ENCODE data around the gene ITGA2B. TPM values are rescaled to one million over a fixed set of nuclear protein-coding genes. Genes with fewer than 3 reads are reported as not detected.
"Not testable (repeated sequence)": the region's sequence is repeated elsewhere in the genome, so short reads cannot be mapped to it uniquely, and the experiment has no call there.

The ITGA2B gene
- total RNA-seq, 4 donors from 2014 or later: 1.5 to 3.0 (median 2.8) TPM

GRCh38 chr17:44335564-44335963 is 53.9 kb downstream of the ITGA2B start:
- DNase-seq (ENCODE audit: low spot score in 2 of 2): no peak
- Histone ChIP-seq H3K27ac (no peak overlapping the region), H3K4me1 (peaks cover 0 to 8% (median 0%) of the 10 kb centered on the region in 4 donors), H3K36me3 (no peaks in the 10 kb centered on the region), H3K9me3 (no peaks in the 10 kb centered on the region), H3K27me3 (peaks cover 0 to 9% of the 10 kb centered on the region in 2 donors), H3K4me3 (no peak overlapping the region)
- TF ChIP-seq, protein P1, sequence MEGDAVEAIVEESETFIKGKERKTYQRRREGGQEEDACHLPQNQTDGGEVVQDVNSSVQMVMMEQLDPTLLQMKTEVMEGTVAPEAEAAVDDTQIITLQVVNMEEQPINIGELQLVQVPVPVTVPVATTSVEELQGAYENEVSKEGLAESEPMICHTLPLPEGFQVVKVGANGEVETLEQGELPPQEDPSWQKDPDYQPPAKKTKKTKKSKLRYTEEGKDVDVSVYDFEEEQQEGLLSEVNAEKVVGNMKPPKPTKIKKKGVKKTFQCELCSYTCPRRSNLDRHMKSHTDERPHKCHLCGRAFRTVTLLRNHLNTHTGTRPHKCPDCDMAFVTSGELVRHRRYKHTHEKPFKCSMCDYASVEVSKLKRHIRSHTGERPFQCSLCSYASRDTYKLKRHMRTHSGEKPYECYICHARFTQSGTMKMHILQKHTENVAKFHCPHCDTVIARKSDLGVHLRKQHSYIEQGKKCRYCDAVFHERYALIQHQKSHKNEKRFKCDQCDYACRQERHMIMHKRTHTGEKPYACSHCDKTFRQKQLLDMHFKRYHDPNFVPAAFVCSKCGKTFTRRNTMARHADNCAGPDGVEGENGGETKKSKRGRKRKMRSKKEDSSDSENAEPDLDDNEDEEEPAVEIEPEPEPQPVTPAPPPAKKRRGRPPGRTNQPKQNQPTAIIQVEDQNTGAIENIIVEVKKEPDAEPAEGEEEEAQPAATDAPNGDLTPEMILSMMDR (IDR thresholded peaks at IDR 0.05): no peak
- TF ChIP-seq POLR2A (IDR thresholded peaks at IDR 0.05) (no peak), EP300 (IDR thresholded peaks at IDR 0.05) (no peak)
- WGBS, 2 donors: 59 to 72% methylated on average over 3 of the region's 3 CpGs

- no peaks in the 10 kb centered on the region for H3K9me3 ChIP-seq
- no peaks in the 10 kb centered on the region for H3K36me3 ChIP-seq
- H3K4me1 ChIP-seq: peaks cover 0 to 8% (median 0%) of the 10 kb centered on the region in 4 donors
- no peak overlapping the region for H3K4me3 ChIP-seq
- no peak overlapping the region for H3K27ac ChIP-seq
- TF ChIP-seq, protein P1 (IDR thresholded peaks at IDR 0.05): no peak
- no peak for TF ChIP-seq POLR2A (IDR thresholded peaks at IDR 0.05)
- no peak for TF ChIP-seq EP300 (IDR thresholded peaks at IDR 0.05)
- WGBS, 2 donors: 38 to 60% methylated on average over 2 to 3 of the region's 3 CpGs
- DNase-seq (ENCODE audit: low spot score in 2 of 2): no peak
- H3K27me3 ChIP-seq: peaks cover 0 to 9% of the 10 kb centered on the region in 2 donors
These were observed 54.7 kb downstream of the ITGA2B start for GRCh38 chr17:44334727-44335126.

GRCh38 chr17:44334315-44334714 is 55.1 kb downstream of the ITGA2B start:
- Histone ChIP-seq H3K4me1 (peaks cover 0 to 8% (median 0%) of the 10 kb centered on the region in 4 donors), H3K27ac (no peak overlapping the region), H3K4me3 (no peak overlapping the region), H3K27me3 (peaks cover 0 to 9% of the 10 kb centered on the region in 2 donors), H3K36me3 (no peaks in the 10 kb centered on the region), H3K9me3 (no peaks in the 10 kb centered on the region)
- WGBS, 2 donors: 30 to 56% methylated on average over 2 of the region's 2 CpGs
- DNase-seq (ENCODE audit: low spot score in 2 of 2): no peak
- TF ChIP-seq, protein P1 (IDR thresholded peaks at IDR 0.05): no peak
- TF ChIP-seq POLR2A (IDR thresholded peaks at IDR 0.05) (no peak), EP300 (IDR thresholded peaks at IDR 0.05) (no peak)

- Histone ChIP-seq H3K27ac (no peak overlapping the region), H3K9me3 (no peaks in the 10 kb centered on the region), H3K4me3 (no peak overlapping the region), H3K36me3 (no peaks in the 10 kb centered on the region), H3K4me1 (peaks cover 0 to 8% (median 0%) of the 10 kb centered on the region in 4 donors), H3K27me3 (peaks cover 0 to 9% of the 10 kb centered on the region in 2 donors)
- DNase-seq (ENCODE audit: low spot score in 2 of 2): no peak
- TF ChIP-seq, protein P1 (IDR thresholded peaks at IDR 0.05): no peak
- TF ChIP-seq POLR2A (IDR thresholded peaks at IDR 0.05) (no peak), EP300 (IDR thresholded peaks at IDR 0.05) (no peak)
- WGBS, 2 donors: 66 to 72% methylated on average over 5 of the region's 5 CpGs
These were observed 56.1 kb downstream of the ITGA2B start for GRCh38 chr17:44333371-44333770.

DNA sequence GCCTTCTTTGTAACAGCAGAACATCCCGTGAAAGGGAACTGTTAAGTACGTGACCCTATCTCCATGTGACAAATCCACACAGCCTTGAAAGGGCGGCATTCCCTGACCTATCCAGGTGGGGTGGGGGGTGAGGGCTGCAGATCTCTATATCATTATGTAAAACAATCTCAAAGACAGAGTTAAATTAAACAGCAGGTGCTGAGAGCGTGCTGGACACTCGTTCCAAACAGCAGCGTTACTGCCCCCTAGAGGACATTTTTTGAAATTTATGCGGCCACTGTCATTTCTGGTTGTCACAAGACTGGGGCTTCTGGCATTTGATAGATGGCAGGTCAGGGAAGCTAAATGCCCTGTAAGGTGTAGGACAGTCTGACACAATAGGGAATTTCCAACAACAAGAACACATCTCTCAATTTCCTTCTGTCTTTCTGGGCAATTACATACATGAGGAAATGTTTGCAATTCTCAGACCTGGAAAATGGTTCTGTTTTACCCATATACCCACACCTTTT is 58.1 kb downstream of the ITGA2B start:
- no peaks in the 10 kb centered on the region for H3K36me3 ChIP-seq
- no peak overlapping the region for H3K27ac ChIP-seq
- no peak overlapping the region for H3K4me3 ChIP-seq
- peaks cover 0 to 16% (median 2%) of the 10 kb centered on the region in 4 donors for H3K4me1 ChIP-seq
- H3K9me3 ChIP-seq: no peaks in the 10 kb centered on the region
- TF ChIP-seq, protein P1 (IDR thresholded peaks at IDR 0.05): peak; percentile 74 to 86 (median 77)
- TF ChIP-seq EP300 (IDR thresholded peaks at IDR 0.05) (peak in 1 of 2 donors; percentile 21), POLR2A (IDR thresholded peaks at IDR 0.05) (no peak)
- DNase-seq (ENCODE audit: low spot score in 2 of 2): peak in 1 of 2 donors; percentile 93
- peaks cover 0 to 5% of the 10 kb centered on the region in 2 donors for H3K27me3 ChIP-seq
- 3% methylated on average over 7 of the region's 7 CpGs for WGBS, 2 donors

- not testable (repeated sequence) for H3K27me3 ChIP-seq; H3K36me3 ChIP-seq; H3K9me3 ChIP-seq; DNase-seq (ENCODE audit: low spot score in 2 of 2); H3K27ac ChIP-seq; H3K4me3 ChIP-seq
- H3K4me1 ChIP-seq: peaks cover 0 to 26% (median 2%) of the 10 kb centered on the region in 4 donors
- WGBS, 2 donors: 81 to 89% methylated on average over 5 of the region's 5 CpGs
These were observed 59.2 kb downstream of the ITGA2B start for GRCh38 chr17:44330263-44330662.

DNA sequence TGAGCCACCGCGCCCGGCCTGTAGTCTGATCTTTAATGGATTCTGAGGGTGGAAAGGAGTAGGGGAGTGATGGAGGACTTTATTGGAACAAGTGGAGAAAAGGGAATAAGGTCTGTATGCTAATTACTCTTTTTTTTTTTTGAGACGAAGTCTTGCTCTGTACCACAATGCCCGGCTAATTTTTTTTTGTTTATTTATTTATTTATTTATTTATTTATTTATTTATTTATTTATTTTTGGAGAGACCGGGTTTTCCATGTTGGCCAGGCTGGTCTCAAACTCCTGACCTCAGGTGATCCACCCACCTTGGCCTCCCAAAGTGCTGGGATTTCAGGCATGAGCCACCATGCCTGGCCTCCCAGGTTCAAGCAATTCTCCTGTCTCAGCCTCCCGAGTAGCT is 59.9 kb downstream of the ITGA2B start:
- not testable (repeated sequence) for DNase-seq (ENCODE audit: low spot score in 2 of 2); H3K27me3 ChIP-seq
- WGBS, 2 donors: 83 to 84% methylated on average over 7 of the region's 7 CpGs

More for the DNA sequence above, 59.9 kb downstream of the ITGA2B start:
- H3K4me1 ChIP-seq: peaks cover 0 to 29% (median 2%) of the 10 kb centered on the region in 4 donors
- H3K9me3 ChIP-seq, H3K27ac ChIP-seq, H3K4me3 ChIP-seq, H3K36me3 ChIP-seq: not testable (repeated sequence)

Measured in tibial nerve (tissue), 4 donors.